ENCODE measurements around the gene DCDC2.

DNA sequence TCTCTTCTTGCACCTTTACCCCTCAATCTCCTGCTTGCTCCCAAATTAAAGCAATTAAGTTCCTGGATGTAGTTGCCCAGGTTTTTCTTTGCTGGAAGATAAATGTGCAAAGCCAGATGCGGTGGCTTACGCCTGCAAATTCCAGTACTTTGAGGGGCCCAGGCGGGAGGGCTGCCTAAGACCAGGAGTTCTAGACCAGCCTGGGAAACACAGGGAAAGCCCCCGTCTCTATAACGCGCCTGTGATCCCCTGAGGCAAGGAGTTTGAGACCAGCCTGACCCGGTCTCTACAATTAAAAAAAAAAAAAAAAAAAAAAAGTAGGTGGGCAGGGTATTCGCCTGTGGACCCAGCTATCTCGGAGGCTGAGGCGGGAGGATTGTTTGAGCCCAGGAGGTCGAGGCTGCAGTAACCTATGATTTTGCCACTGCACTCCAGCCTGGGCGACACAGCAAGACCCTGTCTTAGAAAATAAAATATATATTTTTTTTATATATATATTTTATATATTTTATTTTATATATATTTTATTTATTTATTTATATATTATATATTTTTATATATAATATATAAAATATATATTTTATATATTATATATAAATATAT, 461 bp upstream of the DCDC2 start:
- no peak for TF ChIP-seq CTCF (conservative IDR thresholded peaks at IDR 0.05; ENCODE audit: low read length)
- TF ChIP-seq EZH2phosphoT487 (IDR thresholded peaks at IDR 0.05; ENCODE audit: borderline replicate concordance, low read depth, low read length): no peak
